ENCODE data around the gene NEK2. TPM values are rescaled to one million over a fixed set of nuclear protein-coding genes. Genes with fewer than 3 reads are reported as not detected.

The NEK2 gene
- total RNA-seq, 4 donors from 2014 or later = 17.7 TPM; not detected in 3

GRCh38 chr1:211676106-211676583 is 724 bp upstream of the NEK2 start:
- no peaks in the 10 kb centered on the region for H3K36me3 ChIP-seq
- no peak for DNase-seq
- H3K27ac ChIP-seq = no peak overlapping the region
- no peak for TF ChIP-seq POLR2A (IDR thresholded peaks at IDR 0.05)
- TF ChIP-seq CTCF (IDR thresholded peaks at IDR 0.05) = no peak
- H3K9me3 ChIP-seq = no peaks in the 10 kb centered on the region
- H3K4me3 ChIP-seq = peak overlapping the region; percentile 25 to 32
- intact Hi-C loops (cut with DNase I; ENCODE audit: low total_unique reads) = no loop called here
- no peaks in the 10 kb centered on the region for H3K4me1 ChIP-seq
- H3K27me3 ChIP-seq = no peaks in the 10 kb centered on the region

GRCh38 chr1:211667065-211667617 is 8.3 kb downstream of the NEK2 start:
- Histone ChIP-seq H3K4me1 (no peaks in the 10 kb centered on the region), H3K27ac (no peak overlapping the region), H3K9me3 (no peaks in the 10 kb centered on the region), H3K4me3 (no peak overlapping the region), H3K27me3 (peaks cover 0 to 4% of the 10 kb centered on the region in 2 donors), H3K36me3 (no peaks in the 10 kb centered on the region)
- intact Hi-C loops (cut with DNase I; ENCODE audit: low total_unique reads) = no loop called here
- TF ChIP-seq CTCF (IDR thresholded peaks at IDR 0.05) = no peak
- TF ChIP-seq POLR2A (IDR thresholded peaks at IDR 0.05) = no peak
- no peak for DNase-seq

GRCh38 chr1:211660718-211661222 is 14.7 kb downstream of the NEK2 start:
- Histone ChIP-seq H3K4me3 (no peak overlapping the region), H3K4me1 (no peaks in the 10 kb centered on the region), H3K9me3 (no peaks in the 10 kb centered on the region), H3K36me3 (no peaks in the 10 kb centered on the region), H3K27me3 (peaks cover 0 to 1% of the 10 kb centered on the region in 2 donors), H3K27ac (no peak overlapping the region)
- intact Hi-C loops (cut with DNase I; ENCODE audit: low total_unique reads) = no loop called here
- no peak for TF ChIP-seq POLR2A (IDR thresholded peaks at IDR 0.05)
- no peak for DNase-seq

- H3K27me3 ChIP-seq = no peaks in the 10 kb centered on the region
- no peaks in the 10 kb centered on the region for H3K9me3 ChIP-seq
- H3K4me1 ChIP-seq = no peaks in the 10 kb centered on the region
- H3K27ac ChIP-seq = no peak overlapping the region
- no peak overlapping the region for H3K4me3 ChIP-seq
- DNase-seq = no peak
- H3K36me3 ChIP-seq = no peaks in the 10 kb centered on the region
- TF ChIP-seq POLR2A (IDR thresholded peaks at IDR 0.05) (no peak), CTCF (IDR thresholded peaks at IDR 0.05) (no peak)
- intact Hi-C loops (cut with DNase I; ENCODE audit: low total_unique reads) = loop anchor here (10.0 kb wide), 1 partner anchor 82 kb away; the partner anchor contains the start of gene SLC30A1
These were observed 18.7 kb downstream of the NEK2 start for GRCh38 chr1:211656728-211657127.

GRCh38 chr1:211654838-211655787 is 20.3 kb downstream of the NEK2 start:
- intact Hi-C loops (cut with DNase I; ENCODE audit: low total_unique reads) = loop anchor here (10.0 kb wide), 1 partner anchor 80 kb away; the partner anchor contains the start of gene SLC30A1
- Histone ChIP-seq H3K36me3 (no peaks in the 10 kb centered on the region), H3K27me3 (no peaks in the 10 kb centered on the region), H3K4me1 (no peaks in the 10 kb centered on the region), H3K27ac (no peak overlapping the region), H3K4me3 (no peak overlapping the region), H3K9me3 (no peaks in the 10 kb centered on the region)
- TF ChIP-seq POLR2A (IDR thresholded peaks at IDR 0.05) (no peak), CTCF (IDR thresholded peaks at IDR 0.05) (peak; percentile 87 to 98 (median 90))
- peak; percentile 87 for DNase-seq

Measured in uterus (tissue), 4 donors.